ENCODE data around the gene KIF4A.
"Not testable (repeated sequence)": the region's sequence is repeated elsewhere in the genome, so short reads cannot be mapped to it uniquely, and the experiment has no call there.

KIF4A gene

GRCh38 chrX:70398899-70399298, 109.0 kb downstream of the KIF4A start:
- TF ChIP-seq CTCF (IDR thresholded peaks at IDR 0.05; ENCODE audit: insufficient read depth, low read depth, low read length, missing control alignments): no peak
- DNase-seq (ENCODE audit: low read depth): no peak
- H3K4me3 ChIP-seq (ENCODE audit: low read depth, low read length): no peak overlapping the region

- DNase-seq (ENCODE audit: low read depth); H3K4me3 ChIP-seq (ENCODE audit: low read depth, low read length): not testable (repeated sequence)
Observed at GRCh38 chrX:70400181-70400580, 110.3 kb downstream of the KIF4A start.

GRCh38 chrX:70402721-70403120, 112.8 kb downstream of the KIF4A start:
- TF ChIP-seq CTCF (IDR thresholded peaks at IDR 0.05; ENCODE audit: insufficient read depth, low read depth, low read length, missing control alignments): no peak
- no peak for DNase-seq (ENCODE audit: low read depth)
- no peak overlapping the region for H3K4me3 ChIP-seq (ENCODE audit: low read depth, low read length)

- DNase-seq (ENCODE audit: low read depth): no peak
- no peak overlapping the region for H3K4me3 ChIP-seq (ENCODE audit: low read depth, low read length)
- TF ChIP-seq CTCF (IDR thresholded peaks at IDR 0.05; ENCODE audit: insufficient read depth, low read depth, low read length, missing control alignments): no peak
Observed at GRCh38 chrX:70405003-70405402, 115.1 kb downstream of the KIF4A start.

- H3K4me3 ChIP-seq (ENCODE audit: low read depth, low read length): no peak overlapping the region
- no peak for DNase-seq (ENCODE audit: low read depth)
- no peak for TF ChIP-seq CTCF (IDR thresholded peaks at IDR 0.05; ENCODE audit: insufficient read depth, low read depth, low read length, missing control alignments)
Observed at GRCh38 chrX:70410921-70411320, 121.0 kb downstream of the KIF4A start.

- peak; percentile 32 for DNase-seq (ENCODE audit: low read depth)
- H3K4me3 ChIP-seq (ENCODE audit: low read depth, low read length): no peak overlapping the region
- no peak for TF ChIP-seq CTCF (IDR thresholded peaks at IDR 0.05; ENCODE audit: insufficient read depth, low read depth, low read length, missing control alignments)
Observed at GRCh38 chrX:70411475-70411874, 121.6 kb downstream of the KIF4A start.

- DNase-seq (ENCODE audit: low read depth): no peak
- TF ChIP-seq CTCF (IDR thresholded peaks at IDR 0.05; ENCODE audit: insufficient read depth, low read depth, low read length, missing control alignments): no peak
- no peak overlapping the region for H3K4me3 ChIP-seq (ENCODE audit: low read depth, low read length)
Observed at GRCh38 chrX:70421618-70422017, 131.7 kb downstream of the KIF4A start.

Measured in GM12865 (cell line).